Loucy (cell line): ENCODE data around the gene NBPF20.
"Not testable (repeated sequence)": the region's sequence is repeated elsewhere in the genome, so short reads cannot be mapped to it uniquely, and the experiment has no call there.

ENCODE experiments used
- H2AFZ ChIP-seq: fragments of 200-600 bp; sonication (generic); 2 replicates; pipeline ENCODE4 v1.6.0; 2016; ENCODE audit warnings: antibody characterized with exemption, mild to moderate bottlenecking, low read length, moderate library complexity
- H3F3A ChIP-seq: fragments of 200-600 bp; 2 replicates; pipeline ENCODE4 v1.6.0; 2016; ENCODE audit warnings: antibody characterized with exemption, low read depth, mild to moderate bottlenecking
- H3K27me3 ChIP-seq: fragments of 200-600 bp; sonication (generic); 2 replicates; pipeline ENCODE4 v1.6.1; 2014; ENCODE audit warnings: low read length, mild to moderate bottlenecking; ENCODE audit not compliant: insufficient read depth, poor library complexity, severe bottlenecking
- H3K36me3 ChIP-seq: fragments of 200-600 bp; sonication (generic); 2 replicates; pipeline ENCODE4 v1.6.1; 2016; ENCODE audit warnings: low read length; ENCODE audit not compliant: insufficient read depth
- H3K4me1 ChIP-seq: fragments of 200-600 bp; sonication (generic); 2 replicates; pipeline ENCODE4 v1.5.1; 2014; ENCODE audit warnings: low read length, mild to moderate bottlenecking; ENCODE audit not compliant: insufficient read depth, poor library complexity, severe bottlenecking
- H3K4me2 ChIP-seq: fragments of 200-600 bp; sonication (generic); 2 replicates; pipeline ENCODE4 v1.6.0; 2014; ENCODE audit warnings: antibody characterized with exemption, low read length, low read depth, mild to moderate bottlenecking; ENCODE audit not compliant: poor library complexity, severe bottlenecking
- H3K4me3 ChIP-seq: fragments of 200-600 bp; sonication (generic); 2 replicates; pipeline ENCODE4 v1.5.1; 2014; ENCODE audit warnings: low read length, mild to moderate bottlenecking, mixed read lengths; ENCODE audit not compliant: poor library complexity, severe bottlenecking
- H3K79me2 ChIP-seq: fragments of 200-600 bp; sonication (generic); 2 replicates; pipeline ENCODE4 v1.6.1; 2014; ENCODE audit warnings: low read length; ENCODE audit not compliant: insufficient read depth
- H3K9ac ChIP-seq: fragments of 200-600 bp; sonication (generic); 2 replicates; pipeline ENCODE4 v1.6.0; 2014; ENCODE audit warnings: mild to moderate bottlenecking, low read depth, low read length, moderate library complexity; ENCODE audit not compliant: poor library complexity, severe bottlenecking
- H3K9me2 ChIP-seq: fragments of 200-600 bp; sonication (generic); replicated peaks from 2 replicates; pipeline ENCODE4 v1.6.1; 2016; ENCODE audit warnings: low read depth, low read length, mixed read lengths
- H3K9me3 ChIP-seq: fragments of 200-600 bp; sonication (generic); 2 replicates; pipeline ENCODE4 v1.6.1; 2014; ENCODE audit warnings: mild to moderate bottlenecking, antibody characterized with exemption, low read length, low read depth; ENCODE audit not compliant: insufficient read depth
- H4K20me1 ChIP-seq: fragments of 200-600 bp; sonication (generic); 2 replicates; pipeline ENCODE4 v1.6.0; 2014; ENCODE audit warnings: antibody characterized with exemption, low read length, mild to moderate bottlenecking; ENCODE audit not compliant: insufficient read depth, poor library complexity, severe bottlenecking

The NBPF20 gene

GRCh38 chr1:145429329-145429728 lies 3.9 kb upstream of the NBPF20 start:
- H4K20me1 ChIP-seq, H3K4me3 ChIP-seq, H3K4me1 ChIP-seq, H3K27me3 ChIP-seq, H3K9ac ChIP-seq, H3K79me2 ChIP-seq, H3K9me3 ChIP-seq, H2AFZ ChIP-seq, H3F3A ChIP-seq, H3K36me3 ChIP-seq, H3K9me2 ChIP-seq, H3K4me2 ChIP-seq: not testable (repeated sequence)

- H3K4me1 ChIP-seq, H3K27me3 ChIP-seq, H3F3A ChIP-seq, H2AFZ ChIP-seq, H4K20me1 ChIP-seq, H3K36me3 ChIP-seq, H3K9me3 ChIP-seq, H3K79me2 ChIP-seq, H3K9me2 ChIP-seq: not testable (repeated sequence)
- Histone ChIP-seq H3K9ac (peak overlapping the region; percentile 39), H3K4me3 (peak overlapping the region; percentile 72), H3K4me2 (peak overlapping the region; percentile 62)
These were observed 579 bp downstream of the NBPF20 start for GRCh38 chr1:145424612-145425435.

DNA sequence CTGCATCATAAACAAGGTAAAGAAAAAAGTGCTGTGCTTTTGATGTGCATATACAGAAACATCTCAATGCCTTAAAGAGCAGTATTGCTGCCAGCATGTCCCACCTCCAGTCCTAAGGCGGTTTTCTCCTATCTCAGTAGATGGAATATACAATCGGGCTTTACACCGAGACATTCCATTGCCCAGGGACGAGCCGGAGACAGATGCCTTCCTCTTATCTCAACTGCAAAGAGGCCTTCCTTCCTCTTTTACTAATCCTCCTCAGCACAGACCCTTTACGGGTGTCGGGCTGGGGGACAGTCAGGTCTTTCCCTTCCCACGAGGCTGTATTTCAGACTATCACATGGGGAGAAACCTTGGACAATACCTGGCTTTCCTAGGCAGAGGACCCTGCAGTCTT lies 10.3 kb downstream of the NBPF20 start:
- not testable (repeated sequence) for H3K4me2 ChIP-seq, H3F3A ChIP-seq, H3K4me1 ChIP-seq, H3K36me3 ChIP-seq, H3K9me3 ChIP-seq, H3K9ac ChIP-seq, H4K20me1 ChIP-seq, H2AFZ ChIP-seq, H3K9me2 ChIP-seq, H3K27me3 ChIP-seq, H3K4me3 ChIP-seq, H3K79me2 ChIP-seq

DNA sequence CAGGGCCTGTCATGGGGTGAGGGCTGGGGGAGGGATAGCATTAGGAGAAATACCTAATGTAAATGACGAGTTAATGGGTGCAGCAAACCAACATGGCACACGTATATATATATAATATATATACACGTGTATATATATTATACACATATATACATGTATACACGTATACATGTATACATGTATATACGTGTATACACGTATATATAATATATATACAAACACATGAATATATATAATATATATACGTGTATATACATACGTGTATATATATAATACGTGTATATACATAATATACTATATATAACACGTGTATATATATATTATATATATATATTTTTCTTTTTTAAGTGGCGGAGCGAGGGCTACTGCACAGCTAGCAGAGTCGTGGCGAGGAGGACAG lies 18.1 kb downstream of the NBPF20 start:
- not testable (repeated sequence) for H3K27me3 ChIP-seq, H3K9me3 ChIP-seq, H2AFZ ChIP-seq, H3K4me2 ChIP-seq, H3K79me2 ChIP-seq, H3F3A ChIP-seq, H3K4me1 ChIP-seq, H3K9me2 ChIP-seq, H3K36me3 ChIP-seq, H4K20me1 ChIP-seq, H3K4me3 ChIP-seq, H3K9ac ChIP-seq

DNA sequence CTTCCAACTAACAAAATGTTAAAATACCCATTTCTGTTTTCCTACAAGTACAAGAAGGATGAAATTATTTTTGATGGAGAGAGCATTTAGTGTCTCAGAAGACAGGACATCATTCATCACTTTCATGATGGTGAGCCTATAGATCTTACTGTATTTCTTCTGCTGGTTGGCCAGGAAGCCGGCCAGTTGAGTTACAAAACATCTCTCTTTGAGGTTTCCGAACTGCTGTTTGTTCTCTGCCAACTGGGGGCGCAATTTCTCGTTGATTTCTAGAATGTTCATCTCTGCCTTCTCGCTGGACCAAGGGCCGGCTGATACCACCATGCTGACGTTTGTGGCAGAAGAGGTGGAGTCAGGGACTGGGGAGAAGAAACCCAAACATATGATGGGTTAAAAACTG lies 20.5 kb downstream of the NBPF20 start:
- H3K4me1 ChIP-seq, H2AFZ ChIP-seq, H3F3A ChIP-seq, H3K27me3 ChIP-seq, H3K9ac ChIP-seq, H3K4me2 ChIP-seq, H3K9me2 ChIP-seq, H4K20me1 ChIP-seq, H3K4me3 ChIP-seq, H3K79me2 ChIP-seq, H3K36me3 ChIP-seq, H3K9me3 ChIP-seq: not testable (repeated sequence)

GRCh38 chr1:145400701-145401100 lies 24.7 kb downstream of the NBPF20 start:
- H3K4me3 ChIP-seq, H3F3A ChIP-seq, H3K27me3 ChIP-seq, H3K9me3 ChIP-seq, H3K4me2 ChIP-seq, H3K9me2 ChIP-seq, H2AFZ ChIP-seq, H3K9ac ChIP-seq, H3K79me2 ChIP-seq, H4K20me1 ChIP-seq, H3K4me1 ChIP-seq, H3K36me3 ChIP-seq: not testable (repeated sequence)
